Osteoblast (primary cell): ENCODE measurements around the gene TPCN1. TPM values are rescaled to one million over a fixed set of nuclear protein-coding genes. Genes with fewer than 3 reads are reported as not detected.

ENCODE experiments used
- DNase-seq: peaks from one replicate; pipeline ENCODE4 v3.0.0; 2011; ENCODE audit warnings: low spot score, mixed read lengths; ENCODE audit not compliant: insufficient read length; ENCODE audit errors: missing footprints
- H2AFZ ChIP-seq: 2 replicates; pipeline ENCODE4 v1.6.0; 2011; ENCODE audit warnings: mild to moderate bottlenecking, low read length
- H3K27ac ChIP-seq: 2 replicates; pipeline ENCODE4 v1.5.1; 2011; ENCODE audit warnings: mild to moderate bottlenecking, low read depth, low read length, moderate library complexity
- H3K27me3 ChIP-seq: 2 replicates; pipeline ENCODE4 v1.6.0; 2012; ENCODE audit warnings: mild to moderate bottlenecking, control low read depth, inconsistent platforms, low read length, moderate library complexity; ENCODE audit not compliant: insufficient read depth
- H3K36me3 ChIP-seq: 2 replicates; pipeline ENCODE4 v1.5.1; 2011; ENCODE audit warnings: mild to moderate bottlenecking, low read length, control low read depth, moderate library complexity; ENCODE audit not compliant: insufficient read depth
- H3K4me1 ChIP-seq: 2 replicates; pipeline ENCODE4 v1.5.1; 2011; ENCODE audit warnings: mild to moderate bottlenecking, low read length, control low read depth, moderate library complexity; ENCODE audit not compliant: insufficient read depth
- H3K4me2 ChIP-seq: 2 replicates; pipeline ENCODE4 v1.6.0; 2011; ENCODE audit warnings: mild to moderate bottlenecking, low read length; ENCODE audit not compliant: insufficient read depth
- H3K4me3 ChIP-seq: fragments of 200-600 bp; sonication (generic); 3 replicates; pipeline ENCODE4 v1.5.1; 2012; ENCODE audit warnings: mild to moderate bottlenecking, low read length, inconsistent platforms; ENCODE audit not compliant: insufficient read depth
- H3K79me2 ChIP-seq: 2 replicates; pipeline ENCODE4 v1.6.0; 2012; ENCODE audit warnings: mild to moderate bottlenecking, low read length, control low read depth, inconsistent platforms; ENCODE audit not compliant: insufficient read depth
- H3K9me3 ChIP-seq: 2 replicates; pipeline ENCODE4 v1.5.1; 2011; ENCODE audit warnings: low read depth, low read length, control low read depth
- H4K20me1 ChIP-seq: 2 replicates; pipeline ENCODE4 v1.6.0; 2012; ENCODE audit warnings: mild to moderate bottlenecking, low read length, control low read depth; ENCODE audit not compliant: insufficient read depth
- CTCF ChIP-seq: IDR thresholded peaks from 2 replicates; pipeline ENCODE4 v1.5.1; 2011; ENCODE audit warnings: mild to moderate bottlenecking, low read depth, low read length, moderate library complexity; ENCODE audit errors: extremely low read depth
- total RNA-seq: library from RNA; depleted of rRNA; stranded (reverse); fragments of >200 nt; gene quantifications from 2 replicates; pipeline ENCODE4 v1.2.3, GENCODE V29; 2012

Gene TPCN1
- total RNA-seq, 1 donor, result 25.7 TPM

- H3K4me3 ChIP-seq, result peak overlapping the region; percentile 98
- peak overlapping the region; percentile 93 for H3K4me2 ChIP-seq
- H3K9me3 ChIP-seq, result no peaks in the 10 kb centered on the region
- peak overlapping the region; percentile 85 for H2AFZ ChIP-seq
- DNase-seq, result no peak
- H3K4me1 ChIP-seq, result peaks cover 11% of the 10 kb centered on the region
- peaks cover 7% of the 10 kb centered on the region for H4K20me1 ChIP-seq
- H3K27ac ChIP-seq, result peak overlapping the region; percentile 98
- H3K36me3 ChIP-seq, result peaks cover 14% of the 10 kb centered on the region
- H3K79me2 ChIP-seq, result peaks cover 52% of the 10 kb centered on the region
- no peak for TF ChIP-seq CTCF
- no peaks in the 10 kb centered on the region for H3K27me3 ChIP-seq
Measured at GRCh38 chr12:113186033-113186365, 35.3 kb upstream of the TPCN1 start.

- Histone ChIP-seq H3K27ac (no peak overlapping the region), H3K9me3 (no peaks in the 10 kb centered on the region), H2AFZ (no peak overlapping the region), H3K4me2 (peak overlapping the region; percentile 93), H4K20me1 (peaks cover 7% of the 10 kb centered on the region), H3K4me3 (peak overlapping the region; percentile 98), H3K79me2 (peaks cover 46% of the 10 kb centered on the region), H3K27me3 (no peaks in the 10 kb centered on the region), H3K36me3 (peaks cover 20% of the 10 kb centered on the region), H3K4me1 (peaks cover 11% of the 10 kb centered on the region)
- TF ChIP-seq CTCF, result no peak
- DNase-seq, result no peak
Measured at GRCh38 chr12:113186666-113187325, 34.5 kb upstream of the TPCN1 start.

- H3K4me3 ChIP-seq, result no peak overlapping the region
- no peak for TF ChIP-seq CTCF
Measured at GRCh38 chr12:113189361-113189760, 31.9 kb upstream of the TPCN1 start.

GRCh38 chr12:113190761-113191160 lies 30.5 kb upstream of the TPCN1 start:
- Histone ChIP-seq H3K27me3 (no peaks in the 10 kb centered on the region), H3K9me3 (no peaks in the 10 kb centered on the region), H3K79me2 (peaks cover 17% of the 10 kb centered on the region), H3K4me3 (no peak overlapping the region), H3K4me2 (no peak overlapping the region), H3K27ac (no peak overlapping the region), H4K20me1 (peaks cover 4% of the 10 kb centered on the region), H3K4me1 (peaks cover 29% of the 10 kb centered on the region), H3K36me3 (peaks cover 16% of the 10 kb centered on the region), H2AFZ (no peak overlapping the region)
- peak; percentile 81 for DNase-seq
- no peak for TF ChIP-seq CTCF

More at GRCh38 chr12:113189361-113189760, 31.9 kb upstream of the TPCN1 start:
- Histone ChIP-seq H3K27me3 (no peaks in the 10 kb centered on the region), H2AFZ (no peak overlapping the region), H3K36me3 (peaks cover 16% of the 10 kb centered on the region), H3K4me1 (peaks cover 18% of the 10 kb centered on the region), H4K20me1 (peaks cover 4% of the 10 kb centered on the region), H3K9me3 (no peaks in the 10 kb centered on the region), H3K27ac (no peak overlapping the region), H3K4me2 (no peak overlapping the region), H3K79me2 (peaks cover 20% of the 10 kb centered on the region)
- peak; percentile 43 for DNase-seq
